Activated T-cell treated with anti-CD3 and anti-CD28 coated beads, Interleukin-2, amount 50 U/mL, for 1 hour (primary cell): ENCODE data around the gene CCDC191.

Source experiments
- DNase-seq: peaks from one replicate; pipeline ENCODE4 v3.0.0-alpha.2; 2020

The CCDC191 gene

DNA sequence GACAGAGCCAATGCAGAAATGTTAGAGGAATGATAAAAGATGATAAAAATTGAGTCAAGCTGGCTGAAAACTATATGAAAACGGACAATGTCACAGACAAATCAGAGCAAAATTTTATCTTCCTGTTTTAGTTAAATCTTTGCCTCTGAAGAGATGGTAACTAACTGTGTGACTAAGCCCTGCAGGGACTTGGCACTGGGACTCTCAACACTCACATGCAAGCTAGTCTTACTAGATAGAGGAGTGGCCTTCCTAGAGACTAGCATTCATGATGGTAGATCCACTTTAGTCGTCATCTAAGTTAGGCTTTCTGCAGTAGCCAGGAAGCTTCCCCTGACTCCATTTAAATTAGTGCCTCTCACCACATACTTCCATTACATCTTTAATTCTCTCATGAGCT is 4.1 kb downstream of the CCDC191 start:
- DNase-seq = no peak

DNA sequence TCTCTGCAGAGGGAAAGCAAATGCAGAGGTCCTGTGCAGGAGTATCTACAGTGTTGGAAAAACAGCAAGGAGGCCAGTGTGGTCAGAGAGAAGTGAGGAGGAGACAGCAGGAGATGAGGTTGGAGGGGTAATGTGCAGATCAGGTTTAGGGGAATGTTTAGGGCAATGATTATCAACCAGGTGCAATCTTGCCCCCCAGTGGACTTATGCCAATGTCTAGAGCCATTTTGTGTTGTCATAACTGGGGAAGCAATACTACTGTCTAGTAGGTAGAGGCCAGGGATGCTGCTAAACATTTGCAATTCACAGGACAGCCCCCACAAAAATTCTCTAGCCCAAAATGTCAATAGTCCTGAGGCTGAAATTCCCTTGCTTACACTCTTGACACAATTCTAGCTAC is 13.1 kb downstream of the CCDC191 start:
- no peak for DNase-seq

DNA sequence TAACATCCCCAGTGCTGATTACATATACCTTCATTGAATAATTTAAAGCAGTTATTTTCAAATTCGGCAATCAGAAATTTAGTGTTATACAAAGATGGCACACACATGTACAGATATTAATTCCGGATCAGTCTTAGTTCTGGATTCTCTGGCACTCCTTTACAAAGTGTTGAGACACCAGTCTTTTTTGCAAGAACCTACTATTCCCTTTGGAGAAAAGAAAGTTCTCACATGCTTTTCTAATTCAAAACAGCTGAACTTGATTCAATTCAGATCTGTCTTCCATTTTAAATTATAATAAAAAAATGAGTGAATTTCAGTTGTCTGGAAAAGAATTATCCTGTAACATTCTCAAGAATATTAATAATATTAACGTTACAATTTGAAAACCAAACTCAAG is 20.4 kb downstream of the CCDC191 start:
- no peak for DNase-seq

DNA sequence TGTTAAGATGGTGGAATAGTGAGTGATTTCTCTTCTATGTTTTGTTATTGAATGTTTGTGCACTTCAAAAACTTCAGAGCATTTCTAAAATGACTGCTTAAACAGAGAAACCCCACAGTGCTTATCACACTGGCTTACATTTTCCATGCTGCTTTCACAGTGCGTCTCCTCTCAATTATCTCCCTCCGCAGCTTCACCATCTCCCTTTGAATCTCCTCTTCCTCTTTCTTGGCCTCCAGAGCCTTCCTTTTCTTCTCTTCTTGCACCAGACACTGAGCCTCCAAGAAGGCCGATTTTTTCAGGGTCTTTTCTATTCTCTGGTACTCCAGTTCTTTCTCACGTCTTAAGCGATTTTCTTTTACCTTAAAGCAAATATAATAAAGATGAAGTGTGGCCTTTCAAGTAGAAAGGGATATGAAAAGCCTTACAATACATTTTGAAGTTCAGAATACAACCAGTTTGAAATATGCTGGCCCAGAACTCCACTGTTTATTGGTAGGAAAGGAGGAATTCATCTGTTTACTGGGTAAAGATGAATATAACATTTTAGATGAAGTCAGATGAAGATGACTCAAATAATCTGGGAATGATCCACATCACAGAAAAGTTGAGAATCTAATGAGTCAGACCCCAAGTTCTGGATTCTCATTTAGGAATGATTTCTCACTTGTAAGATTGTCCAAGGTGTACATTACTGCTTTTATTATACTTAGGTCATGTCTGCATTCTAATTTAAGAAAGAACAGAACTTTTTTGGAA is 21.4 kb downstream of the CCDC191 start:
- DNase-seq = no peak

DNA sequence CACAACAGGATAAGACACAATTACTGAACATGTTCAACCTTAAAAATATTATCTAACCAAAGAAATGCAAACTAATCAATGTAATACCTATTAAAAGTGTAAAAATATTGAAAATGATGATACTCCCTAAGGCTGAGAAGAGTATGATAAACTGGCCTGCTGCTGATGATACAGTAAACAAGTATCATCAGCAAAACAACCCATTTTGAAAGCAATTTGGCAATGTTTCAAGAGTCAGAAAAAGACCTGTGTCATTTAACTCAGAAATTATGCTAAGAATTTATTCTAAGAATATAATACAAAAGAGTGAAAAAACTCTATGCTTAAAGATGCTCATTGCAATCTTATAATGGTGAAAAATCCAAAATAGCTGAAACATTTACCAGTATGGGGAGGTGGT is 22.1 kb downstream of the CCDC191 start:
- no peak for DNase-seq

DNA sequence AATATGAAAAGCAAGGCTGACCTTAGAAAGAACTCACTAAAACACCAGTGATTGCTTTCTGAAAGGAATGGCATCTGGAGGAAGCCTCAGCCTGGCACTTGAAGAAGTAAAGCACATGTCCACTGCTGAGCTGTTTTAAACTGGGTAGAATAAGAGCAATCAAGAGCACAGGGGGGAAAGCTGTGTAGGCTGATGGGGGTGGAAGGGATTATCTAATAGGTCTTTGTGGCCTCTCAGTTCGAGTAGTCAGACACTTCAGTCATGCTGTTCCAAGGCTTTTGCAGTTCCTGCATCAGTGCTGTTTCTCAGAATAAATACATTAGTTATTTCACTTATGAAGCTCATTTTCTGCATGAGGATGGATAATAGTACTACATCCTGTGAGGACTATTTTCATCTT is 22.6 kb downstream of the CCDC191 start:
- DNase-seq = no peak

DNA sequence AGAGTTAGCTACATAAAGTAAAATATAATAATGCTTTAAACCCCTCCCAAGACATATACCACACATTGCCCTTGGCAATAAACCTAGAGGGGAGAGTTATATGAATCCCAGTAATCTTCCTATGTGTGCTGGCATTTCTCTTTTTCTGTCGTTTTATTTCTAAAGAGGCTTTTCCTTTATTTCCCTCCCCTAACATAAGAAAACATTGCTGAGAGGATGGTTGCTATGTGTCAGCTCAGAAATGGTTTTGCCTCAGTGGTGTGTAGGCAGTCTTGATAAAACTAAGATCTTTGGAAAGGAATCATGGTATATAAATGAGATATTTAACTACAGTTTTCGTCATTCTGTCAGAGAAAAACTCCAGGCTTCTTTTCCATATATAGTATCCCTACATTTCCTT is 30.0 kb downstream of the CCDC191 start:
- no peak for DNase-seq

DNA sequence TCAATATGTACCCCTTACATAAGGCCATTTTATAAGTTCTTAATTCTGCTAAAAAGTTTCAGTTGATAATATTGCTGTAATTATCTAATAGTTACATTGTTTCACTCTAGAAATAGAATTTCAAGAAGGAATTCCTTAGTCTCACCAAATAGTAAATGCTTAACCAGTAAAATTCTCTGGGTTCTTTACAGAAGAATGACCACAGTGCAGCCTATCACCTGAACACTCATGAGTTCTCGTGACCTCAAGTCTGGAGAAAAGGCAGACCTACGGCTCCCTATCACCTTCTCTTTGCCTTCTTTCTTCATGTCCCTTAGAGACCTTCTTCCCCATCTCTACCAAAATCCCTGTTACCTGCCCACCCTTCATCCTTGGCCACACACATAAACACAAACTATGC is 30.9 kb downstream of the CCDC191 start:
- no peak for DNase-seq

DNA sequence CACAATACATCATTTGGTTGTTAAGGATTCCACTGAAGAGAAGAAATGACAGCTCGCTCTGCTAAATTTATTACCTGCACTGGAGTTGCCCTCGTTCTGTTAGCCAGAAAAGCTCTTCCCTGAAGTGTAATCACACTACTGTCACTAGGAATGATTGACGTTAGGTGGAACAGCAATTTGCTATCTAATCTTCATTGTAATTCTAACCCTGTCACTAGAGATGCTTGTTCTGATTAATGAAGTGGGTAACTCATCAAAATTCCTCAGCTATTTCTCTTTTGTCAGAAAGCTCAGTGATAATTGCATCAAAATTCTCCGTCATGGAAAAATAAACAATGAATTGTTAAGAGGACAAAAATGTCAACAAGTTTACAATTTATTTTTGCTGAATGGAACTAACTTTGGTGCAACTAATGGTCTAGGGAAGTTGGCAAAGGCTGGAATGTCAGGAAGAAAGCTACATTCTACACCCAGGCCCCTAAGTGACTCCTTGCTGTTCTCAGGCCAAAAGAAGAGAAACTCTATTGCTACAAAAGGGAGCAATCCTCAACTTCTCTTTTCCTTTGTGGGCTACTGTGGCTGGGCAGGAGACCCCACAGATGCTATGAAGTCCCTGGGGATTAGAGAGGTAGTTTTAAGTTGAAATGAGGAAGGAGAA is 34.1 kb downstream of the CCDC191 start:
- DNase-seq = no peak

DNA sequence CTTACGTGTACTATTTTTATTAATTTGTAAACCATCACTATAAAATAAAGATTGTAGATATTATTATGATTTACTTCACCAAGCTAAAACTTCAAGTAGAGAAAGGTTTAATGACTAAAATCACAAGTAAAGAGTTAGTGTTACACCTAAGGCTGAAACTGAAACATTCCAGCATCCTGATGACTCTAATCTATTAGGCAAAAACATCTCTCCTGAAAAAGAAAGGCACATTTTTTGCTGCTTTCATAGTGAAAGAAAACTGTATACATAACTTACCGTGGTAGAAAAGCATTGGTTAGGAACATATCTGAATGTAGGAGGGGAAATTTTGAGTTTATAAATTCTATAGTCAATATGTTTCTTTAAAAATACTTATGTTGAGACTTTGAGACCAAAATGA is 35.4 kb downstream of the CCDC191 start:
- DNase-seq = no peak

DNA sequence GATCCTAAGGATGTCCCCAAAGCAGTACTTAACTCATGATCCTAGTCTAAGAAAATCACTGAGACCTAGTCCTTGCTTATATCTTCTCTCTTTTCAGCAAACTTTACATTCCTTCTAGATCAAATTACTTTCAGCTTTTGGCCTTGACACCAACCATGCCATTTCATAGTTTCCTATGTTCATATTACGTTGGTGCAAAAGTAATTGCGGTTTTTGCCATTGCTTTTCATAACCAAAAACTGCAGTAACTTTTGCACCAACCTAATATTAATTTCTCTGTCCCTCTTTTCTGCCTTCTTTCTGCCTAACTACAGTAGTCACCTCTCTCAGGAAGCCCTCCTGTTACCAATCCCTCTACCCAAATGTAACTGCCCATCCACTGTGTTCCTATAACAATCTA is 36.8 kb downstream of the CCDC191 start:
- DNase-seq = no peak

DNA sequence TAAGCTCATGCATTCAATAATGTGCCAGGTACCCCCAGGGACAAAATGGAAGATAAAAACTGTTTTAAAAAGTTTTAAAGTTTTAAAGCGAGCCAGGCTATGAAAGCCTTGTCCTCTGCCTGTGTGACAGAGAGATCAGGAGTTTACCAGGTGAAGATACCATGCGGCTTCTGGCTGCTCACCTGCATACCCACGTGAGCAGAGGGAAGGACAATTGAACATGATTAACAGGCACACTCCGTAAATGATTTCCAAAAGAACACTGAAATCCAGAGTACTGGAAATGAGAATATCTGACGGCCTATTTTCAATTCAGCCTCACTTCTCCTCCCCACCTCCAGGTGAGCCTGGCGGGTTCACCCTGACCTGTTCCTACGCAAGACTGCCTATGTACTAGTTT is 42.1 kb downstream of the CCDC191 start:
- no peak for DNase-seq

DNA sequence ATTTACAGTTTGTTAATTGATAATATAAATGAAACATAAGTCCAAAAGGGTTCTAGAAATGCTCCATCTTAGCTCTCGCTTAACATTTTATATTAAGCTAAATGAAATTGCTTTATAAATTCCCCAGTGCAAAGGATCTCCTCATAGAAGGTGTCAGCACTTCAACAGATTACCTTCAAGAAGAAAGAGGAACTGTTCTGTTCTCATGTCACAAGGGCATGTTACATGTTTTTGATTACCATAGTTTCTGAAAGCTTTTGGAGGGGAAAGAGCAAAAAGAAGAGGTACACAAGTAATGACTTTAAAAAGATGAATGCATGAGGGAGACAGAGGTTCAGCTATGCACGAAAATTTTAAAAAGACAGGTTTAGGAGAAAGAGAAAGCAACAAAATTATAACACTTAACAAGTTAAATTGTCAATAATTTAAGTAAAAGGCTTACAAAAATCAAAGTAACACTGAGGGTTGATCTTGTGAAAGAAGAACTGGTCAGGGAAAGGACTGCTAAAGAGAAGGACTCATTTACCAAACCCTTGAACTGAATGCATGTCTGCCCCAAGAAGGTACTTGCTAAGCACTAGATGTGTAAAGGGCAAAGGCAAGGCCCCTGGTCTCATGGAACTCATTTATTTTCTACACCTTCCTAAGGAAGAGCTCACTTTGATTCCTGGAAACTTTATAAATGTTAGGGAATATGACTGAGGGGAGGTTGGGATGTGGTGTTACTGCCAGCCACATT is 45.1 kb downstream of the CCDC191 start:
- no peak for DNase-seq

DNA sequence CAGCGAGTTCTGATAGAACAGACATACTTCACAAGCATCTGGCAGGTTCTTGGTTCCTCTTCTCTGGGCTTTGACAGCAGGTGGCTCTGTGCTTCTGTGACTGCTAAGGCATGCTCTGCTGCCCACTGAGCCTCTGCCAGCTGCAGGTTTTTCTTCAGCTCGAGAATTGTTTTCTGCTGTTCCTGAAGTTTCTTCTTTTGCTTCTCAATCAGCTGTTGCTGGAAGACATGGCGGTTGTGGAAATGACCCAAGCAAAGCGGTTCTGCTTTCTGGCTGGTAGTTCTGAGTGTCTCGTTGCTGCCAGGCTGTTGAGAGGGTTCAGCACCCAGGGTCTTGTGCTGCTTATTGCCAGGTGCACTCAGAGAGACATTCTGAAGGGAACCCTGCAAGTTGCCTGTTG is 50.8 kb downstream of the CCDC191 start:
- DNase-seq = no peak

DNA sequence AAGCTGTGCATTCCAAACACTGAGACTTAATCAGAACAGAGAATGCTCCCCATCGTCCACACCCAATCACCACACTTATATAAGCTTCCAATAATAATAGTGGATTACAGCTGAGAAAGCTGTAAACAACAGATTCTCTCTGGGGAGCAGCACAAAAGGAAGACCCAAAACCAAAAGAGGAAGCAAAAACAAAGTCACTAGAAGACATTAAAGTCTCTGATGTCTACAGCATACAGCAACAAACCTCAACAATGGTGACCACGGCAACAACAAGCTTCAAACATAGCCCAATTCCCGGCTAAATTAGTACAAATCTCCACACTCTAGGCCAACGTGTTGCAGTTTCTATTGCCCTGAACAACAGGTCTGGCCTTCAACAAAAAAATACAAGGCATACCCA is 70.8 kb downstream of the CCDC191 start:
- no peak for DNase-seq

DNA sequence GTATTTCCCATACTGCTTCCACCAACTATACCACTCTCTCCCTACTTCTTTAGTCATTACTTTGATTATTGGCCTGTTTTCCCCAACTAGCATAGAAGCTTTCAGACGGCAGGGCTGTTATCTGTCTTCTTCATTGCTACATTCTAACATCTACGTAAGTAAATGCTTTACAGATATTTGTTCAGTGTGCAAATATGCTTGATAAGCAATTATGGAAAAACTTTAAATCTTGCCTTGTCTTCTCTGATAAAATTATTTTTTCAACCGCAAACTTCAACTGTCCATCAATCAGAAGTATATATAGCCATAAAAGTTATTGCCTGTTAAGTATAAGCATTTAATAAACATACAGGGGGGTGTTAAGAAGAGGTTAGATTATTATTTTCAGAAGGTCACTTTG is 72.8 kb downstream of the CCDC191 start:
- no peak for DNase-seq

DNA sequence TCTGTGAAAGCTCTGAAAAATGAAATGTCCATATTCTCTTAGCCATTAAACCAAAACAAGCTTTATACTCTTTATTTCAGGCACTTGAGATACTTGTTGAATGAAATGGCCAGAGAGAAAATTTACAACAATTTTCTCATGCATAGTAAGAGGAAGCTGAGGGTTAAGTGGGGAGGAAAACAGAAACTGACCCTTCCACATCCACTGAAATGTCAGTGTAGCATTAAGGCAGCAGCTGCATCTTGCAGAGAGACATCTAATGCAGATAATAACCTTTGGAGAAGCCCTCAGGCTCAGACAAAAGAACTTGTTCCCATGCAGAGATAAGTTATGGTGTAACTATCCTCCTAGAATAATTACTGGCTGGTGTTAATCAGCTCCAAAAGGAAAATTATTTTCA is 74.5 kb downstream of the CCDC191 start:
- no peak for DNase-seq

DNA sequence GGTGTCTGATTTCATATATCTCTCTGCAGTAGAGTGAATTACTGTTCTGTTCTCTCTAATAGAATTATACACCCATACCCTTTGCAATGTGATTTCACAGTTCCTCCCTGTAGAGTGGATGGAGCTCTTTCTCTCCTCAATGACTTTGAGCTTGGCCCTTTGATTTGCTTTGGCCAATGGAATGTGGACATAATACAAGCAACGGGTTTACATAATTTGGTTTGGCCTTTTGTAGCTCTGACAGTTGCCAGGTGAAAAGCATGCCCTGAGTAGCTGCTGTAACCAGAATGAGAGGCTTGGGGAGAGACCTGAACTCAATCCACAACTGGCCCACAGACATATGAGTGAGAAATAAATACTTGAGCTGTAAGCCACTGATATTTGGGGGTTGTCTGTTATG is 76.4 kb downstream of the CCDC191 start:
- DNase-seq = no peak

DNA sequence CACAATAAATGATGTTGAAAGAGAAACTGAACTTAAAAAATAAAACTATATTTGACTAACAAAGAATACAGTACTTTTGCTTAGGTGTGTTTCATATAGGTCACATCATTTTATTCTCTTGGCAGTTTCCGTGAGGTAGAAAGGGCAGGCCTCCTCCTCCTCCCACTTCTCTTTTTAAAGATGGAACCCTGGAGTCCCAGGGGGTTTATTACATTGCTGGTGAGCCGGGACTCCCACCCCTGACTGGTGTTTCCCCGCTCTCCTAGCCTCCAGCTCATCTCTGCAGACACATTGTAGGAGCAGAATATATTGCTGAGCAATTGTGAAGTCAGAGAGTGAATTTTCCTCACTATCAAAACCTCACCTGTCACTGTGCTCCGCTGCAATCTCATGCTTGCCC is 78.5 kb downstream of the CCDC191 start:
- no peak for DNase-seq

DNA sequence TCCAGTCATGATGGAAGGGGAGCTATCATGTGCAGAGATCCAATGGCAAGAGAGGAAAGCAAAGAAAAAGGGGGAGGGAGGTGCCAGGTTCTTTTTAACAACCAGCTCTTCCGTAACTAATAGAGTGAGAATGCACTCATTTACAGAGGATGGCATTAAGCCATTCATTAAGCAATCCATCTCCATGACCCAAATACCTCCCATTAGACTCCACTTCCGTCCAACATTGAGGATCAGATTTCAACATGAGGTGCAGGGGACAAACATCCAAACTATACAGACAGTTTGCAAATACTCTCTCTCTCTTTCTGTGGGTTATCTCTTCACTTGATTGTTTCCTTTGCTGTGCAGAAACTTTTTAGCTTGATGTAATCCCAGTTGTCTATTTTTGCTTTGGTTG is 87.3 kb downstream of the CCDC191 start:
- DNase-seq = no peak

DNA sequence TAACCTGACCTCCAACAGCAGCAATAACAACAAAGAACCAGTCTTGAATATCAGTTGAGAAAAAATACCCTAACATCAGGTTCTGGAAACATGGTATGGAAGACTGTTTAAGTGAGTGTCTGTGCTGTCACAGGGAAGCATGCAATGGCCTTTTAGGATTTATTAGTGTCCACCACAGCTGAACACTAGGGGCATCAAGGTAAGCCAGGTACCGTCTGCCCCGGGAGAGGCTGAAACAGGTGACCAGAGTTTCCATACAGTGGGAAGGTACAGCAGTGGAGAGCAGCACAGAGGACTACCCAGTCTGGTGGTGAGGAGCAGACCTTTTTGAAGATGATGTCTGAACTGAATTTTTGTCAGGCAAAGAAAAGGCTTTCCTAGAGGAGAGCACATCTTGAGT is 90.2 kb downstream of the CCDC191 start:
- no peak for DNase-seq

DNA sequence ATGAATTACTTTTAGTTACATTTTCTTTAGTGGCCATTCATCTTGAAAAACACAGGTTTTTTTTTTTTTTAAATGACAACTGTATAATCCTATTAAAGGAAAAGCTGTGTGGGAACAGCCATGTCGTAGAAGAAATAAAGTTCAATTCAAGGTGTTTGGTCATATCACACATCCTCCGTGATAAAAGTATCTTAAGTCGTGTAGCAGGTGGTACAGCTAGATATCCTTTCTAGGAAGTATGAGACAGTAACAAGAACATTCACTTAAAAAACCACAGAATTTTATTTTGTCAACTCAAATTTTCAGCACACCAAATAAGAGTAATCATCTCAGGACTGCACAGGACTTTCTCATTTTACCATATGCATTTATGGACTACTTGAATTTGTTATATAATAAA is 92.4 kb downstream of the CCDC191 start:
- DNase-seq = no peak

DNA sequence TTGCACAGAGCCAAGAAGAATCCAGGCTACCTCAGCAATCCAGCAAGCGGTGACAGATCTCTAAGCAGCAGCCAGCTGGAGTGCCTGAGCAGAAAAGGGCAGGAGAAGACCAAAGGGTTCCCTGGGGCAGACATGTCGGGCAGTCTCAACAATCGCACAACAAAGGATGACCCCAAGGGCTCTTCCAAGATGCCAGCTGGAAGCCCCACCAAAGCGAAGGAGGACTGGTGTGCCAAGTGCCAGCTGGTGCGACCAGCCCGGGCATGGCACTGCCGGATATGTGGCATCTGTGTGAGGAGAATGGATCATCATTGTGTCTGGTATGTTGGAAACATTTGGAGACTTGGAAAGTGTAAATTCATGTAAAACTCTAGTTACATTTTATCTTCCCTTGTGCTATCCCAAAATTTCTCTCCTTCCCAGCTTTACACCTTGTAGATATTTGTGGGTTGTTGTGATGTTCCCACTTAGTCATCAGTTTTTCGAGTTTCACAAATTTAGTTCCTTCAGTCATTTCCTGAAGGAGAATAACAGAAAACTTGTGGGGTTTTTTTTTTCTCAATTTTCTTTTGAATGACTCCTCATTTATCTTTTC is 102.1 kb downstream of the CCDC191 start:
- DNase-seq = no peak

DNA sequence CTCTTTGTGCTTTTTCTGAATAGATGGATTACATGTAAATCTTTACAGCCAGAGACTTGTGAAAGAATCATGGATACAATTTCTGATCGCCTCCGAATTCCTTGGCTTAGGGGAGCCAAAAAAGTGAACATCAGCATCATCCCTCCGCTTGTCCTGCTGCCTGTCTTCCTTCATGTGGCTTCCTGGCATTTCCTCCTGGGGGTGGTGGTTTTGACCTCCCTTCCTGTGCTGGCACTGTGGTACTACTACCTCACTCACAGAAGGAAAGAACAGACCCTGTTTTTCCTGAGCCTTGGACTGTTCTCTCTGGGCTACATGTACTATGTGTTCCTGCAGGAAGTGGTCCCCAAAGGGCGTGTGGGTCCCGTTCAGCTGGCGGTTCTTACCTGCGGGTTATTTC is 102.6 kb downstream of the CCDC191 start:
- no peak for DNase-seq
